GM18868 (cell line): ENCODE results near the gene C9.
"Not testable (repeated sequence)": the region's sequence is repeated elsewhere in the genome, so short reads cannot be mapped to it uniquely, and the experiment has no call there.

Experiments used
- ATAC-seq: cut with Tn5 transposase; IDR thresholded peaks from one replicate; pipeline ENCODE4 v1.9.1; 2021; ENCODE audit warnings: mild to moderate bottlenecking, moderate library complexity; ENCODE audit not compliant: unreplicated experiment

Gene C9

DNA sequence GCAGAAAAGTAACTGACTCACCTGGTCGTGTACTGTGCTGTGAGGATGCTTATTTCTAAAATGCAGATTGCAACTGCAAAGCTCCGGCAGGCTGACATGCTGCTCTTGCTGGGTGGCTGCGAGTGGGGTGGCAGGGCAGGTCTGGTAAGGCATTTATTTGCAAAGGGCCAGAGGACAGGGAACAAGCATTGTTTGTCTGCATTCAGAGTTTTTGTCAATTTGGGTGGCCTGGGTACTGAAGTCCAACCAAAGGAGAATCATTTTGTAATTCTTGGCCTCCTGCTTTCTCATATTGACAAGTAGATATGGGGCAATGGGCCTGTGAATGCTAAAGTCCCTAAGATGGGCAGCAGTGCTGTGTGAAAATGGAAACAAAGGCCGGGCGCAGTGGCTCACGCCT, at the start of gene C9:
Gene C9, minus strand, starts transcription at position 129 of the 400 bp plus-strand sequence. Its CDS starts 31 bp downstream, at position 98.
- no peak for ATAC-seq

DNA sequence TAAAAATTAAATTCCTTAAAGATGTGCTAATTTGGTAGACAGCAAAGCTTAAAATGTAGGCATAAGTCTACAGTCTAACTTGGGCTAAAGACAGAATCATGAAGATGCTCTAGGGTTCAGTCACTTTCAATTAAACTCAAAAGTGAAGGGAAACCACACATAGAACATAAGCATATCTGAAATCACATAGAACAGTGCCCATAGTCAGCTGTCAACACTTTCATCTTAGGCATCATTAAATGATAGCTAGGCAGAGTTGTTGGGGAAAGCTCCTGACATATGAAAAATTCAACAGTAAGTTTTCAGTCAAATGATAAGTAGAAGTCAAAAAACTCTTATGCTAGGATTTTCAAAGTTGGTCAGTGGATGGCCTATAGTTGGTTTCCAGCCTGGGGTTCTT, 49.5 kb upstream of the C9 start:
- no peak for ATAC-seq

DNA sequence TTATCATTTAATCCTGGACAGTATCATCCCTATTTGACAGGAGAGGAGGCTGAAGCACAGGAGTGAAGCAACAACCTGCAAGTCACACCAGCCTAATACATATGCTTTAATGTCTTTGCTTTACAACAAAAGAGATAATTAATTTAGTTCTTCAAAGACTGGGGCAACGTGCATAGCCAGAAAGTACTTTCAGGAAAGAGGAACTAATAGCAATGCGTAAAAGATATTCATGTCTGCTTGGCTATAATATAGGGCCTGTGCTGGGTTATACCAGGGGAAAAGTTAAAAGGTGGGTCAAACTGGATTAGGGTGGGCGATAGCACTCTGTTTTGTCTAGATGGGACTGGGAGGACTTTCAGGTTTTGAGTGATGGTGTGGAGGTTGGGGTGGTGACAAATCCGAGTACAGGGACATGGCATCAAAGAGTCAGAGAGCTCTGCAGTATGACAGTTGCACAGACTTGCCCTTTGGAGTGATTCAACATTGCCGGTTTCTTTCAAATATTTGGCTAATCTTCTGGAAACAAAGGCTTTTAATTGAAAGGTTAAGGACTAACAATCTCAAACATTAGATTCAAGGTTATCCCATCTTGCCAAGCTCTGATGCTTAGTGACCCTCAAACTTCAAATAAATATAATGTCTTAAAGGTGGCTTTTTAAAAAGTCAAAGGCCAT, 48.6 kb upstream of the C9 start:
- ATAC-seq, result no peak

DNA sequence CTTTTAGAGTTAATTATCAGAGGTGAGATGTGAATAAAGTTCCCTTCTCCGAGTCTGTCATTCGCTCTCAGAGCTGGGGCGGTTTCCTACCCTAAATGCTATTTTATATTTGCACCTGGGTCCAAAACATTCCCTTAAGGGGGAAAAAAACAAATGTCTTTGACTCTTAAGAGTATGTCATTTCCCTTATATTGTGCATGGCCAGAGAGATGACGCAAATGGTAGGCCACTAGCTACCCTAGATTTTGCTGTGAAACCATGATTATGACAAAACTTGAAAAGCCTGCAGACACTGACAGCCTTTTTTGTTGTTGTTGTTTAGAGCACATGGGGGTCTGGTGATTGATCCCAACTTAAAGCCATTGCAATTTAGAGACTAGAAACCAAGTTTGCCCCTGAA, 47.7 kb upstream of the C9 start:
- ATAC-seq, result no peak

- no peak for ATAC-seq
Observed at GRCh38 chr5:39411061-39411460, 46.8 kb upstream of the C9 start.

GRCh38 chr5:39409033-39409432, 44.7 kb upstream of the C9 start:
- no peak for ATAC-seq

DNA sequence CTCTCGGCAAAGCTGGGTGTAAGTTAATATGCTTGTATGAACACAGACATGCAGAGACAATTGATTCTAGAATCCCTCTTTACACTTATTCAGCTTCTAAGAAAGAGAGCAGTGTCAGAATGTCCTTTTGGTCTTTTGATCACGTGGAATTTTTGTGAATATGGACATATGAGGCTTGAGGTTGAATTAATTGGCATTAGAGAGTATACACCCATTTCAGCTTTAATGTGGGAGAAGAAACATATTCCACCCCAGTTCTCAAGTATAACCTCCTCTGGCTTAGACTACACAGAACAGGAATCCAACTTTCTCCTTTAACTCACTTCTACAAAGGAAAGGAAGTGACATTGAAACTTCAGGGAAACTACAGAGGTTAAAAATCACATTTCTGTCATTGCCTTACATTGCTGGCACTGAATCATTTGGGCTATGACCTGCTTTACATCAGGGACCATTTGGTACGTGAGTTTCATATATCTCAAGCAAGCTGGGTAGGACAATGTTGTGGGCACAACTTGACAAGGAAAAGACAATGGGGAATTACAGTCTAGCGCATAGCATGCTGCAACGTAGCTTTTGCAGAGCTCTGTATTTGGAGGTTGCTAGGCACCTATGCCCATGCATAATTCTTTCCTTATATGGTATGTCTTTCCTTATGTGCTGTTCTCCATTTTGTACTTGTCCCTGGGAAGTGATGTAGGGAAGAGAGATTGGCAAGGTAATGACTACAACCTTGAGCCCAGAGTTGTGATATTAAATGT, 41.0 kb upstream of the C9 start:
- no peak for ATAC-seq

DNA sequence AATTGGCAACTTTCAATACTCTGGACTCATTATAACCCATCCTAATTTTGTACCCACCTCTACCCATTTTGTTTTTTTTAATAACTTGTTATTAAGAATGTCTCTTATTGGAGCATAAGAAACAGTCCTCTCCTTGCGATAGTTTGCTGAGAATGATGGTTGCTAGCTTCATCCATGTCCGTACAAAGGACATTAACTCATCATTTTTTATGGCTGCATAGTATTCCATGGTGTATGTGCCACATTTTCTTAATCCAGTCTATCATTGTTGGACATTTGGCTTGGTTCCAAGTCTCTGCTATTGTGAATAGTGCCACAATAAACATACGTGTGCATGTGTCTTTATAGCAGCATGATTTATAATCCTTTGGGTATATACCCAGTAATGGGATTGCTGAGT, 39.5 kb upstream of the C9 start:
- ATAC-seq, result not testable (repeated sequence)

- ATAC-seq, result not testable (repeated sequence)
Observed at GRCh38 chr5:39402140-39402539, 37.8 kb upstream of the C9 start.

DNA sequence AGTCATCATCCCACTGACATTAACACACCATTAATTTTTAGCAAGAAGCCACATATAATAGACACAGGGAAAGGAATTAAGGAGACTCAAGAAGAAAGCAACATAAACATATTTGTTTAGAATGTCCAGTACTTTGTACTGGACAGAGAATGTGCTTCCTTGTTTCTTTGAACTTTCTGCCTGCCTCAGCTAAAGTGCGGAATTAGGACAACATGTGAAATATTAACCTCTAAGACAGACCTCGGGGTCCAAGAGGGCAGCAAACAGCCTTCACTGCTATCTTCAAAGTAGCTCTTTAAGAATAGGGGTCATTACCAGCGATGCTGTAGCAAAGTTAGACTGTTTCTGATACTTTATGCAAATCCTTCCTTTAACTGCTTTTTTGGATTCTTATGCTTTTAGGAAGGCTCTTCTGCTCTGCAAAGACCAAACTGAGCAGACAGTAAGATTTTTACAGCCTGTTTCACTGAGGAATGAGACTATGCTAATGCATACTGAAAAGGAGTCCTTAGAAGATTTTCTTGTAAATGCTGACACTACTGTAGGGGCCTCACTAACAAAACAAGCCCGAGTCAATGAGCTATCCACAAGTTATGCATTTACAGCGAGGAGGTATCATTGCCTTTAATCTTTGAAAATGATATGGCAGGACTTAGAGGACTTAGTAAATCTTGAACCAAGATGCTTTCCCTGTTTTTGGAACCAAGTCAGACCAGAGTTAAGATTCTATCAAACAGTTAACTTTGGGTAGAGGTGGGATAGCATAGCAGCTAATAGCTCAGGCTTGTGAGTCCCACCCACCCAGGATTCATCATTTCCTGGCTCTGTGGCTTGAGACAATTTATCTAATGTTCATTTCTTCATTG, 36.7 kb upstream of the C9 start:
- no peak for ATAC-seq

- ATAC-seq, result no peak
Observed at GRCh38 chr5:39399135-39400036, 35.1 kb upstream of the C9 start.

DNA sequence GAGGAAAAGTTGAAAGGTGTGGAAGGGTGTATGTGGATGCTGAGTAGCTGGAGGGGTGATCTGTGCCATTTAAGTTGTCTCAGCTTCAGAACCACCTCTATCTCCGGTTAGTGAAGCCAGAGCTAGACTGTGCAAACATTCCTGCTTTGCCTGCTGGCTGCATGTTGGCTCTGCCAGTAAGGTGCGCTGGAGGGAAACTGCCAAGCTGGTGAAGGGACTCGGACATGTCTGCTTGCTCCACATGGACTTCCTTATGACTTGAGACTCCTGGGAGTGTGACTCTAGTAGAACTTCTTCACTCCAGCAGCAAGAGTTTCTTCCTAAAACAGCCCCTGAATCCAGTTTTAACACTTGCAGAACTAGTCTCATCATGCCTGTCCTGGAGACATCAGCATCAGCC, 32.5 kb upstream of the C9 start:
- no peak for ATAC-seq

GRCh38 chr5:39395521-39395920, 31.2 kb upstream of the C9 start:
- no peak for ATAC-seq

- no peak for ATAC-seq
Observed at GRCh38 chr5:39394946-39395345, 30.7 kb upstream of the C9 start.

DNA sequence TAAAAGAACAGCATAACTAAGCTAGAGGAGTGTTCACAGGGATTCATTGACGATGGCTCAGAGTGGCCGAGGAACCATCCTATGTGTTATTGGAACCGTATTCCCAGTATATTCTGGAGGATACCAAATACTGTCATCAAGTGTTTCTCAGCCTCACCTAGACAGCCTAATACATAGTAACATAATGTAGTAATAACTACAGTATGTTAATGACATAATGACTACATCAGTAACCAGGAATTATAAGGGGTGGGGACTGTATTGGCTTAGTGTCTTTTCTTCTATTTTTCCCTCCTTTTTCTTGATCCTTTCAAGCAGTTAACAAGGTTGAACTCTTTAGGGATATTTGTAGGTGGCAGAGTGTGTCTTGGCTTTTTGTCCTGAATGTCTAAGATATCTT, 26.6 kb upstream of the C9 start:
- ATAC-seq, result no peak

GRCh38 chr5:39387293-39387692, 23.0 kb upstream of the C9 start:
- no peak for ATAC-seq

DNA sequence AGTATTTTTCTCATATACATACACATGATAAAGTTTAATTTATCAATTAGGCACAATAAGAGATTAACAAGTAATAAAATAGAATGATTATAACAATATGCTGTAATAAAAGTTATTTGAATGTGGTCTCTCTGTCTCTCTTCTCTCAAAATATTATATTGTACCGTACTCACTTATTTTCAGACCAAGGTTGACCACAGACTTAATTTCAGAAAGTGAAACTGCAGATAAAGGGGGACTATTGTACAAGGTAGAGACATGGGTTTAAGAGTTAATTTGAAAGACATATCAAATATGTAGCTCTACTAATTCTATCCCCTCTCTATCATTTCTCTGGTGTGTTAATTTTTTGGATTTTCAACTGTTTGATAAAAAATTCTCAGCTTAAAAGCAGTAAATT, 20.0 kb upstream of the C9 start:
- no peak for ATAC-seq

DNA sequence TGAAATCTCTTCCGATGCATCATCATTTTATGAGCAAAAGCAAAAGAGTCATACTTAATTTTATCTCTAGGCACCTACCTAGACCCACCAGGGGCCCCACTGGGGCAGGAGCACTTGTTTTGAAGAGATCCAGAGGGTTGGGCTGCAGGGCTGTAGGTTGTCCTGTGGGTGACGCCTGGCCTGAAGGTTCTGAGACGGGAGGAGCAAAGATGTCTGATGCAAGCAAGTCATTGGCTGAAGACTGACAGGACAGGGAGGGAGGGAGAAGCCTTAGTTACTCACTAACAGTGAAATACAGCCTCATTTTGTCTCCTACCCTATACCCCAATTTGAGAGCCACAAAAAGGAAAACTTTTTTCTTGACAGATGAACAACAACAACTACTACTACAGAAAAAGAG, 17.1 kb upstream of the C9 start:
- no peak for ATAC-seq

- no peak for ATAC-seq
Observed at GRCh38 chr5:39379693-39380092, 15.4 kb upstream of the C9 start.

GRCh38 chr5:39377613-39378012, 13.3 kb upstream of the C9 start:
- no peak for ATAC-seq

DNA sequence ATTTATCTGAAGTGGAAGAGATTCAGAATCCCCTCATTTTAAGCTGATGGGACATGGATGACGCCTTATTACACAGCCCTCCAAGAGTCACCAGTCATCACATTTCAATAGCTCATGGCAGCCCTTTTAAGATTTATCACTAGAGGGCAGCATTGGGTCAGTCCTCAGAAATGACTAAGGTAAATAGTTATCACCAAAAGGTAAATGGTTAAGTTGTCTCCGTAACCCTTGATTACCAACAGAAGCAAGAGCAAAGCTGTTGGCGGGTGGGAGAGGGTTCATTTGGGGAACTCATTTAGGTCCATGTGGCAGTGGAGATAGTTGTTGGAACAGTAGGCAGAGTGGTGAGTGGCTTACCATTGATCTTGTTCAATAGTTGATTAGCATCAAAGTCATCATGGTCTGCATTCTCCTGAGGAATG, 12.0 kb upstream of the C9 start:
- ATAC-seq, result peak; percentile 83
